Uterus (tissue), 4 donors: ENCODE measurements around the gene SNIP1. TPM values are rescaled to one million over a fixed set of nuclear protein-coding genes. Genes with fewer than 3 reads are reported as not detected.
"Not testable (repeated sequence)": the region's sequence is repeated elsewhere in the genome, so short reads cannot be mapped to it uniquely, and the experiment has no call there.

Source experiments
- DNase-seq, 2 donors: peaks; one replicate each; pipeline ENCODE4 v3.0.0-alpha.2; 2019 to 2020
- H3K27ac ChIP-seq, 2 donors: fragments of 200-600 bp; sonication (generic); 1 replicate in 1 of 2; 2 replicates in 1 of 2; pipeline ENCODE4 v1.5.1; 2016 to 2018
- H3K27me3 ChIP-seq, 2 donors: fragments of 200-600 bp; sonication (generic); one replicate each; pipeline ENCODE4 v1.5.1; 2018 to 2019; ENCODE audit warnings: control low read depth in 1 of 2
- H3K36me3 ChIP-seq, 2 donors: fragments of 200-600 bp; sonication (generic); one replicate each; pipeline ENCODE4 v1.5.1; 2019; ENCODE audit warnings: control low read depth in 1 of 2
- H3K4me1 ChIP-seq, 2 donors: fragments of 200-600 bp; sonication (generic); one replicate each; pipeline ENCODE4 v1.5.1; 2018 to 2019; ENCODE audit warnings: control low read depth in 1 of 2
- H3K4me3 ChIP-seq, 2 donors: fragments of 200-600 bp; sonication (generic); 1 replicate in 1 of 2; 2 replicates in 1 of 2; pipeline ENCODE4 v1.5.1; 2018 to 2019; ENCODE audit warnings: mild to moderate bottlenecking in 1 of 2
- H3K9me3 ChIP-seq, 2 donors: fragments of 200-600 bp; sonication (generic); one replicate each; pipeline ENCODE4 v1.5.1; 2019; ENCODE audit warnings: control low read depth in 1 of 2
- CTCF ChIP-seq, 4 experiments: fragments of 200-600 bp in 2 of 4; fragments of 450-650 bp in 2 of 4; sonication (generic) in 2 of 4; IDR thresholded peaks; one replicate each; pipeline ENCODE4 v1.5.1; 2016 to 2019; ENCODE audit warnings: antibody characterized with exemption in 4 of 4, mild to moderate bottlenecking in 2 of 4, moderate library complexity in 1 of 4
- POLR2A ChIP-seq, 2 donors: fragments of 450-650 bp; IDR thresholded peaks; one replicate each; pipeline ENCODE4 v1.6.1; 2016; ENCODE audit warnings: antibody characterized with exemption in 2 of 2, mild to moderate bottlenecking in 1 of 2, moderate library complexity in 1 of 2
- intact Hi-C: fragments of 100-400 bp; cut with DNase I; formaldehyde crosslinking; loops from one replicate; pipeline ENCODE4 v1.15.1; 2023; ENCODE audit warnings: low total_unique reads
- total RNA-seq, 4 donors: library from RNA; depleted of rRNA in 3 of 4; stranded (reverse); fragments of >200 nt in 3 of 4; gene quantifications; one replicate each; pipeline versions ENCODE4 v1.1.0 to v1.2.4, GENCODE V29; 2014 to 2023
- donor health status: DM: yes; HTN: yes; CAD: no.

Gene SNIP1
- total RNA-seq, 4 donors from 2014 or later, result 2.0 to 21.2 (median 16.9) TPM

- Histone ChIP-seq H3K27me3 (no peaks in the 10 kb centered on the region), H3K27ac (no peak overlapping the region), H3K36me3 (no peaks in the 10 kb centered on the region), H3K4me3 (no peak overlapping the region), H3K9me3 (no peaks in the 10 kb centered on the region), H3K4me1 (peaks cover 0 to 7% of the 10 kb centered on the region in 2 donors)
- no peak for DNase-seq
- TF ChIP-seq POLR2A (IDR thresholded peaks at IDR 0.05) (no peak), CTCF (IDR thresholded peaks at IDR 0.05) (no peak)
- intact Hi-C loops, result no loop called here
Measured at GRCh38 chr1:37509181-37509580, 44.9 kb downstream of the SNIP1 start.

- Histone ChIP-seq H3K36me3 (no peaks in the 10 kb centered on the region), H3K27ac (no peak overlapping the region), H3K4me1 (no peaks in the 10 kb centered on the region), H3K4me3 (no peak overlapping the region), H3K9me3 (no peaks in the 10 kb centered on the region), H3K27me3 (no peaks in the 10 kb centered on the region)
- TF ChIP-seq POLR2A (IDR thresholded peaks at IDR 0.05), result no peak
- no peak for TF ChIP-seq CTCF (IDR thresholded peaks at IDR 0.05)
- intact Hi-C loops, result no loop called here
- DNase-seq, result no peak
Measured at GRCh38 chr1:37506740-37507139, 47.4 kb downstream of the SNIP1 start.

- not testable (repeated sequence) for H3K9me3 ChIP-seq, H3K27ac ChIP-seq, H3K36me3 ChIP-seq
Measured at GRCh38 chr1:37502791-37503190, 51.3 kb downstream of the SNIP1 start.

GRCh38 chr1:37502104-37502503 is 52.0 kb downstream of the SNIP1 start:
- no peak for DNase-seq
- TF ChIP-seq POLR2A (IDR thresholded peaks at IDR 0.05) (no peak), CTCF (IDR thresholded peaks at IDR 0.05) (no peak)
- Histone ChIP-seq H3K36me3 (no peaks in the 10 kb centered on the region), H3K4me3 (no peak overlapping the region), H3K27me3 (no peaks in the 10 kb centered on the region), H3K9me3 (no peaks in the 10 kb centered on the region), H3K4me1 (peaks cover 0 to 6% of the 10 kb centered on the region in 2 donors), H3K27ac (no peak overlapping the region)
- intact Hi-C loops, result no loop called here

More at GRCh38 chr1:37502791-37503190, 51.3 kb downstream of the SNIP1 start:
- intact Hi-C loops, H3K27me3 ChIP-seq, H3K4me1 ChIP-seq, DNase-seq, H3K4me3 ChIP-seq: not testable (repeated sequence)

- no peak for DNase-seq
- Histone ChIP-seq H3K36me3 (no peaks in the 10 kb centered on the region), H3K27me3 (no peaks in the 10 kb centered on the region), H3K27ac (no peak overlapping the region), H3K4me3 (no peak overlapping the region), H3K9me3 (no peaks in the 10 kb centered on the region), H3K4me1 (peaks cover 0 to 6% of the 10 kb centered on the region in 2 donors)
- TF ChIP-seq CTCF (IDR thresholded peaks at IDR 0.05) (no peak), POLR2A (IDR thresholded peaks at IDR 0.05) (no peak)
- intact Hi-C loops, result no loop called here
Measured at GRCh38 chr1:37501661-37502060, 52.4 kb downstream of the SNIP1 start.
